Activated T-helper 1 cell treated with anti-CD3 and anti-CD28 coated beads, Interleukin-12 subunit alpha, Interleukin-12 subunit beta, Interleukin-2, Interleukin-4 antibody, amounts not matched to agents 30 ng/mL and 10 ng/mL and 1 ng/mL, durations not matched to agents 14 hours and 24 hours and 36 hours (primary cell): ENCODE results near the gene SHISA3. TPM values are rescaled to one million over a fixed set of nuclear protein-coding genes. Genes with fewer than 3 reads are reported as not detected.

Experiments used
- DNase-seq: peaks from one replicate; pipeline ENCODE4 v3.0.0; 2021; ENCODE audit warnings: low spot score
- H3K27ac Mint-ChIP-seq: one replicate; pipeline ENCODE4 v1.8.0; 2021; ENCODE audit warnings: mild to moderate bottlenecking, mixed read lengths
- H3K27me3 Mint-ChIP-seq: one replicate; pipeline ENCODE4 v1.8.0; 2022; ENCODE audit warnings: mild to moderate bottlenecking, moderate library complexity, mixed read lengths; ENCODE audit not compliant: insufficient read depth
- H3K36me3 Mint-ChIP-seq: one replicate; pipeline ENCODE4 v1.8.0; 2021; ENCODE audit warnings: low read depth, mixed read lengths
- H3K4me1 Mint-ChIP-seq: one replicate; pipeline ENCODE4 v1.8.0; 2021; ENCODE audit warnings: low read depth, mixed read lengths
- H3K4me3 Mint-ChIP-seq: one replicate; pipeline ENCODE4 v1.8.0; 2021; ENCODE audit warnings: mild to moderate bottlenecking, moderate library complexity, mixed read lengths
- H3K9me3 Mint-ChIP-seq: one replicate; pipeline ENCODE4 v1.8.0; 2021; ENCODE audit warnings: mixed read lengths
- intact Hi-C: fragments of 100-400 bp; cut with micrococcal nuclease; formaldehyde crosslinking; loops from one replicate; pipeline ENCODE4 v1.15.1; 2024
- total RNA-seq: library from RNA; stranded (reverse); gene quantifications from 2 replicates; pipeline ENCODE4 v1.2.3, GENCODE V29; 2022

The SHISA3 gene
- total RNA-seq: not detected in 2 replicates

GRCh38 chr4:42396752-42397634, at the start of gene SHISA3:
TSS of gene SHISA3 (plus strand) at chr4:42397488. CDS start at chr4:42398057, 569 bp downstream.
- intact Hi-C loops: loop anchor here (2.0 to 5.0 kb wide), 2 partner anchors 246 to 520 kb away; no protein-coding TSS in a partner anchor
- Mint-ChIP-seq H3K36me3 (no peaks in the 10 kb centered on the region), H3K4me1 (peaks cover 17% of the 10 kb centered on the region), H3K9me3 (no peaks in the 10 kb centered on the region), H3K27me3 (peaks cover 57% of the 10 kb centered on the region), H3K4me3 (peak within 1 kb of the TSS; percentile 80), H3K27ac (peak within 1 kb of the TSS; percentile 40)
- no peak for DNase-seq

- no peaks in the 10 kb centered on the region for H3K4me1 Mint-ChIP-seq
- intact Hi-C loops: no loop called here
- no peaks in the 10 kb centered on the region for H3K27me3 Mint-ChIP-seq
- no peak for DNase-seq
- H3K36me3 Mint-ChIP-seq: no peaks in the 10 kb centered on the region
- H3K4me3 Mint-ChIP-seq: no peak overlapping the region
- H3K9me3 Mint-ChIP-seq: no peaks in the 10 kb centered on the region
- no peak overlapping the region for H3K27ac Mint-ChIP-seq
Observed at GRCh38 chr4:42348247-42348646, 49.0 kb upstream of the SHISA3 start.

- no peak overlapping the region for H3K4me3 Mint-ChIP-seq
- no peaks in the 10 kb centered on the region for H3K36me3 Mint-ChIP-seq
- no peaks in the 10 kb centered on the region for H3K27me3 Mint-ChIP-seq
- H3K4me1 Mint-ChIP-seq: no peaks in the 10 kb centered on the region
- no peak for DNase-seq
- H3K27ac Mint-ChIP-seq: no peak overlapping the region
- intact Hi-C loops: no loop called here
- no peaks in the 10 kb centered on the region for H3K9me3 Mint-ChIP-seq
Observed at GRCh38 chr4:42348692-42349091, 48.6 kb upstream of the SHISA3 start.

GRCh38 chr4:42350611-42351182, 46.6 kb upstream of the SHISA3 start:
- intact Hi-C loops: no loop called here
- Mint-ChIP-seq H3K27me3 (peaks cover 16% of the 10 kb centered on the region), H3K27ac (no peak overlapping the region), H3K36me3 (no peaks in the 10 kb centered on the region), H3K4me3 (no peak overlapping the region), H3K9me3 (no peaks in the 10 kb centered on the region), H3K4me1 (no peaks in the 10 kb centered on the region)
- no peak for DNase-seq

GRCh38 chr4:42352049-42352448, 45.2 kb upstream of the SHISA3 start:
- Mint-ChIP-seq H3K27ac (no peak overlapping the region), H3K27me3 (peaks cover 26% of the 10 kb centered on the region), H3K36me3 (no peaks in the 10 kb centered on the region), H3K4me1 (no peaks in the 10 kb centered on the region), H3K9me3 (no peaks in the 10 kb centered on the region), H3K4me3 (no peak overlapping the region)
- no peak for DNase-seq
- intact Hi-C loops: no loop called here

DNA sequence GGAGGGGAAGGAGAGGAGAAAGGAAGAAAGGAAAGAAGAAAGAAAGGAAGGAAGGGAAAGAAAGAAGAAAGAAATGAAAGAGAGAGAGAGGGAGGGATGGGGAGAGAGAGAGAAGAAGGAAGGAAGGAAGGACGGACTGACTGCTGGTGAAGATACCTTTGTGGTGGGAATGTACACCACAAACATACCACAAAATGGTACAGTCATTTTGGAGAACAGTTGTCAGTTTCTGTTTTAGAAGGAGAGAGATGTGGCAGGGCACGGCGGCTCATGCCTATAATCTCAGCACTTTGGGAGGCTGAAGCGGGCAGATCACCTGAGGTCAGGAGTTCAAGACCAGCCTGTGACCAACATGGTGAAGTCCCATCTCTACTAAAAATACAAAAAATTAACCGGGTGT, 40.0 kb upstream of the SHISA3 start:
- Mint-ChIP-seq H3K4me3 (no peak overlapping the region), H3K27me3 (peaks cover 46% of the 10 kb centered on the region), H3K27ac (no peak overlapping the region), H3K9me3 (no peaks in the 10 kb centered on the region), H3K4me1 (no peaks in the 10 kb centered on the region), H3K36me3 (no peaks in the 10 kb centered on the region)
- no peak for DNase-seq
- intact Hi-C loops: no loop called here

GRCh38 chr4:42359711-42360110, 37.6 kb upstream of the SHISA3 start:
- H3K27me3 Mint-ChIP-seq: peaks cover 40% of the 10 kb centered on the region
- H3K4me1 Mint-ChIP-seq: no peaks in the 10 kb centered on the region
- H3K4me3 Mint-ChIP-seq: no peak overlapping the region
- intact Hi-C loops: no loop called here
- H3K36me3 Mint-ChIP-seq: no peaks in the 10 kb centered on the region
- H3K27ac Mint-ChIP-seq: no peak overlapping the region
- no peaks in the 10 kb centered on the region for H3K9me3 Mint-ChIP-seq
- no peak for DNase-seq

GRCh38 chr4:42360256-42360669, 37.0 kb upstream of the SHISA3 start:
- no peaks in the 10 kb centered on the region for H3K4me1 Mint-ChIP-seq
- DNase-seq: no peak
- no peak overlapping the region for H3K27ac Mint-ChIP-seq

GRCh38 chr4:42361456-42361855, 35.8 kb upstream of the SHISA3 start:
- Mint-ChIP-seq H3K4me1 (no peaks in the 10 kb centered on the region), H3K27me3 (peaks cover 26% of the 10 kb centered on the region), H3K36me3 (no peaks in the 10 kb centered on the region), H3K27ac (no peak overlapping the region), H3K4me3 (no peak overlapping the region), H3K9me3 (no peaks in the 10 kb centered on the region)
- no peak for DNase-seq
- intact Hi-C loops: no loop called here

More at GRCh38 chr4:42360256-42360669, 37.0 kb upstream of the SHISA3 start:
- Mint-ChIP-seq H3K36me3 (no peaks in the 10 kb centered on the region), H3K9me3 (no peaks in the 10 kb centered on the region), H3K27me3 (peaks cover 36% of the 10 kb centered on the region), H3K4me3 (no peak overlapping the region)
- intact Hi-C loops: no loop called here

DNA sequence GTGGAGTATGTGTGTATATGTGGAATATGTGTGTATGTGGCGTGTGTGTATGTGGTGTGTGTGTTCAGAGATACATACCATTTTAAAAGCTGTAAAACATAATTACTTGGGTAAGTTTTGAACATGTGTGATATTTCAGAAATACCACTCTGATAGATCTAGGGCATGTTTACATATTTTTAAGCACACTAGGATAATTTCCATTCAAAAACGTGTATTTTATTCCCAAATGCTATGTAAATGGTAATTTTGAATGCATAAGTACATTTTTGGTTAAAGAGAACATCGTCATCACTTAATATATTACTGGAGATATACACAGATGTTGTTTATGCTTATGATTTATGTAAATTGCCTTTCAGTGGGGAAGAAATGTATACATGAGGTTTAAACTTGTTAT, 34.7 kb upstream of the SHISA3 start:
- intact Hi-C loops: no loop called here
- no peaks in the 10 kb centered on the region for H3K4me1 Mint-ChIP-seq
- no peaks in the 10 kb centered on the region for H3K36me3 Mint-ChIP-seq

DNA sequence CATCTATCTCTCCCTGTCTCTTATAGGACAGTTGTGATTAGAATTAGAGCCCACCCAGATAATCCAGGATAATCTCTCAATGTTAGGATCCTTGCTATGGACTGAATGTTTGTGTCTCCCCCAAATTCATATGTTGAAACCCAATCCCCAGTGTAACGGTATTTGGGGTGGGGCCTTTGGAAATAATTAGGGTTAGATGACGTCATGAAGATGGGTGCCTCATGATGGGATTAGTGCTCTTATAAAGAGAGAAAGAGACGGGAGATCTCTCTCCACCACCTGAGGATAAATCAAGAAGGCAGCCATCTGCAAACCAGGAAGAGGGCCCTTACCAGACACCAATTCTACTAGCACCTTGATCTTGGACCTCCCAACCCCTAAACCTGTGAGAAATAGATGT, 33.7 kb upstream of the SHISA3 start:
- no peaks in the 10 kb centered on the region for H3K36me3 Mint-ChIP-seq
- peaks cover 12% of the 10 kb centered on the region for H3K27me3 Mint-ChIP-seq
- intact Hi-C loops: no loop called here

More for the DNA sequence above, 34.7 kb upstream of the SHISA3 start:
- H3K4me3 Mint-ChIP-seq: no peak overlapping the region
- H3K9me3 Mint-ChIP-seq: no peaks in the 10 kb centered on the region
- peaks cover 20% of the 10 kb centered on the region for H3K27me3 Mint-ChIP-seq
- no peak for DNase-seq
- no peak overlapping the region for H3K27ac Mint-ChIP-seq

GRCh38 chr4:42364266-42365053, 32.8 kb upstream of the SHISA3 start:
- Mint-ChIP-seq H3K4me3 (no peak overlapping the region), H3K36me3 (no peaks in the 10 kb centered on the region), H3K27me3 (peaks cover 6% of the 10 kb centered on the region), H3K9me3 (no peaks in the 10 kb centered on the region), H3K4me1 (no peaks in the 10 kb centered on the region), H3K27ac (no peak overlapping the region)
- no peak for DNase-seq
- intact Hi-C loops: no loop called here

More for the DNA sequence above, 33.7 kb upstream of the SHISA3 start:
- no peaks in the 10 kb centered on the region for H3K9me3 Mint-ChIP-seq
- no peaks in the 10 kb centered on the region for H3K4me1 Mint-ChIP-seq
- no peak overlapping the region for H3K27ac Mint-ChIP-seq
- no peak for DNase-seq
- no peak overlapping the region for H3K4me3 Mint-ChIP-seq

GRCh38 chr4:42366959-42367358, 30.3 kb upstream of the SHISA3 start:
- Mint-ChIP-seq H3K36me3 (no peaks in the 10 kb centered on the region), H3K4me3 (no peak overlapping the region), H3K27ac (no peak overlapping the region), H3K27me3 (peaks cover 6% of the 10 kb centered on the region), H3K4me1 (no peaks in the 10 kb centered on the region), H3K9me3 (no peaks in the 10 kb centered on the region)
- intact Hi-C loops: no loop called here
- no peak for DNase-seq
